Measurements from ENCODE around the gene DACT2.

DNA sequence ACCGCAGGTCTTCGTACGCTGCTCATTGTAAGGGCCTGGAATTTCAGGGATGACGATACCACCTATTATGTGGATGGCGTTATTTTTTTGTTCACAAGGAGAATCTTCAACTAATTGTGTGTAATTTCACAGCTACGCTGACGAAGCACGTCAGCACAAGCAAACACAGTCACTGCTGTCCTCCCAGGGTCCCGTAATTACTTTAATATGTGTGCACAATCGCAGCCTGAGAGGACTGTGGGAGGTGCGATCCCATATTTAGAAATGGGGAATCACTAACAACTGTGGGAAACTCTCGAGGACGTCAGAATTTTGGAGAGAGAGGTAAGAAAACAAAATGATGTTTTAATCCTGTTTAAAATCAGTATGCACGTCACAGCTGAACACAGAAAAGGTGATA, 40.2 kb upstream of the DACT2 start:
- TF ChIP-seq, protein P1, sequence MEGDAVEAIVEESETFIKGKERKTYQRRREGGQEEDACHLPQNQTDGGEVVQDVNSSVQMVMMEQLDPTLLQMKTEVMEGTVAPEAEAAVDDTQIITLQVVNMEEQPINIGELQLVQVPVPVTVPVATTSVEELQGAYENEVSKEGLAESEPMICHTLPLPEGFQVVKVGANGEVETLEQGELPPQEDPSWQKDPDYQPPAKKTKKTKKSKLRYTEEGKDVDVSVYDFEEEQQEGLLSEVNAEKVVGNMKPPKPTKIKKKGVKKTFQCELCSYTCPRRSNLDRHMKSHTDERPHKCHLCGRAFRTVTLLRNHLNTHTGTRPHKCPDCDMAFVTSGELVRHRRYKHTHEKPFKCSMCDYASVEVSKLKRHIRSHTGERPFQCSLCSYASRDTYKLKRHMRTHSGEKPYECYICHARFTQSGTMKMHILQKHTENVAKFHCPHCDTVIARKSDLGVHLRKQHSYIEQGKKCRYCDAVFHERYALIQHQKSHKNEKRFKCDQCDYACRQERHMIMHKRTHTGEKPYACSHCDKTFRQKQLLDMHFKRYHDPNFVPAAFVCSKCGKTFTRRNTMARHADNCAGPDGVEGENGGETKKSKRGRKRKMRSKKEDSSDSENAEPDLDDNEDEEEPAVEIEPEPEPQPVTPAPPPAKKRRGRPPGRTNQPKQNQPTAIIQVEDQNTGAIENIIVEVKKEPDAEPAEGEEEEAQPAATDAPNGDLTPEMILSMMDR (IDR thresholded peaks at IDR 0.05), result no peak
- TF ChIP-seq POLR2A (IDR thresholded peaks at IDR 0.05), result no peak

Data from body of pancreas (tissue), 4 donors.